ENCODE results near the gene PCF11.

DNA sequence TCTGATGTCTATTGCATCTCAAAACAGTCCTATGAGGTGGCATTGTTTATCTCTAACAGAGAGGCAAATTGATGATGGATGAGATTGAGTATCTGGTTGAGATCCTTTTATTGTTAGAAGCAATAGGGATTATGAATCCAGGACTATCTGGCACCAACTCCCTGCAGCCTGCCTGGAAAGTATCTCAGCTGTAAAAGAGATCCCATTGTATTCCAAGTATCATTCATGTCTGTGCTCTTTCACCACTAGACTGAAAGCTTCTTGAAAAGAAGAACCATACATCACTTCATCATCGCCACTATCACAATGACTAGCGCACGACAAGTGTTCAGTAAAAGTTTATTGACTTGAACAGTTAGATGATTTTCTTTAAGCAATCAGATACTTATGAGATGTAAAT is 41.9 kb upstream of the PCF11 start:
- TF ChIP-seq CTCF (IDR thresholded peaks at IDR 0.05): no peak
- TF ChIP-seq POLR2A (IDR thresholded peaks at IDR 0.05): no peak
